Tibial nerve (tissue), 4 donors: ENCODE results near the gene SYNGR1. TPM values are rescaled to one million over a fixed set of nuclear protein-coding genes. Genes with fewer than 3 reads are reported as not detected.
A peak's percentile ranks its signal among the peaks of the same experiment; 100 is the strongest.
"Not testable (repeated sequence)": the region's sequence is repeated elsewhere in the genome, so short reads cannot be mapped to it uniquely, and the experiment has no call there.

Experiments used
- DNase-seq, 2 donors: peaks; one replicate each; pipeline ENCODE4 v3.0.0-alpha.2; 2019; ENCODE audit warnings: low spot score in 2 of 2
- H3K27ac ChIP-seq, 4 donors: fragments of 200-600 bp; sonication (generic) in 3 of 4; one replicate each; pipeline ENCODE4 v1.5.1; 2017 to 2019; ENCODE audit warnings: mild to moderate bottlenecking in 1 of 4
- H3K27me3 ChIP-seq, 2 donors: fragments of 200-600 bp; sonication (generic) in 1 of 2; one replicate each; pipeline versions ENCODE4 v1.5.1 to v1.6.0; 2017 to 2019
- H3K36me3 ChIP-seq, 3 donors: fragments of 200-600 bp; sonication (generic); one replicate each; pipeline ENCODE4 v1.5.1; 2018 to 2019
- H3K4me1 ChIP-seq, 4 donors: fragments of 200-600 bp; sonication (generic) in 3 of 4; one replicate each; pipeline ENCODE4 v1.5.1; 2017 to 2019
- H3K4me3 ChIP-seq, 4 donors: fragments of 200-600 bp; sonication (generic) in 3 of 4; one replicate each; pipeline ENCODE4 v1.5.1; 2017 to 2019; ENCODE audit warnings: mild to moderate bottlenecking in 1 of 4, moderate library complexity in 1 of 4
- H3K9me3 ChIP-seq, 4 donors: fragments of 200-600 bp; sonication (generic) in 3 of 4; one replicate each; pipeline ENCODE4 v1.5.1; 2017 to 2019
- CTCF ChIP-seq, 5 experiments: fragments of 200-600 bp in 3 of 5; fragments of 450-650 bp in 2 of 5; sonication (generic) in 3 of 5; IDR thresholded peaks; one replicate each; pipeline ENCODE4 v1.5.1; 2016 to 2019; ENCODE audit warnings: antibody characterized with exemption in 5 of 5, mild to moderate bottlenecking in 3 of 5, moderate library complexity in 2 of 5
- EP300 ChIP-seq, 2 donors: sonication (generic); formaldehyde crosslinking; IDR thresholded peaks; one replicate each; pipeline ENCODE4 v1.6.1; 2017; ENCODE audit warnings: antibody characterized with exemption in 2 of 2, mild to moderate bottlenecking in 1 of 2
- POLR2A ChIP-seq, 2 donors: fragments of 450-650 bp; IDR thresholded peaks; one replicate each; pipeline ENCODE4 v1.6.1; 2017; ENCODE audit warnings: antibody characterized with exemption in 2 of 2, mild to moderate bottlenecking in 2 of 2, moderate library complexity in 2 of 2
- WGBS, 2 donors: methylation state at CpG; one replicate each; pipeline ENCODE4 v1.1.5; 2018; 5-methylcytosine and 5-hydroxymethylcytosine counted together
- total RNA-seq, 4 donors: library from RNA; depleted of rRNA; stranded (reverse); fragments of >200 nt; gene quantifications; one replicate each; pipeline ENCODE4 v1.1.0, GENCODE V29; 2016

Gene SYNGR1
- total RNA-seq, 4 donors from 2014 or later = 21.1 to 32.8 (median 25.5) TPM

DNA sequence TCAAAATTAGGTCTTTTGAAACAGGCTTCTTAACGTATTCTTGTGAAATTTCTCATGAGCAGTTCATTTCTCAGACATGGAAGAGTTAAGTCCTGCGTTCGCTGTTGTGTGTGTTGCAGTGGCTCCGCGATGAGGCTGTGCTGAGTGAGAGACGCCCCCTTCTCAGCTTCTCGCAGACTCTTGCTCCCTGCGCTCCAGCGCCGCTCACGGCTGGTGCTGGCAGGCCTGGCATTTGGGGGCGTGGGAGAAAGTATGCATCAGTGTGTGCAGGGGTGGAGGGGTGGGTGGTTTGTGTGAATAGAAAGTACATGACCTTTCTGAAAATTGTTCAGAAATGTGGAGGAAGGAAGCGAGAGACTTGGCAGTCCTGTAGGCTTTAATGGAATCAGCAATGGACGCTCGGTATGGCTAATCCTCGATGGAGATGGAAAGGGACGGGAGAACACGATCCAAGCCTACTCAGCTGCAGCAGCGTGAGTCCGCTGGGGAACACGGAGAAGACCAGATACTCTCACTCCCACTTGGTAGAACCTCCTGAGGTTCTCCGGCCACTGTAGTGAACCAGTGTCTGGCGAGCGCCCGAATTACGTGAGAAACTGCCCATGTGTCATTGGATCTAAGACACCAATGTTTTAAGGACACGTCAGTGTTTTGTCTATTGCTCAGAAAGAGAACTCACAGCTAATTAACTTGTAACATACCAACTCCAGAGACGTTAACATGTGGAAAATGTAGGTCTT, 55.7 kb downstream of the SYNGR1 start:
- peaks cover 0 to 16% (median 0%) of the 10 kb centered on the region in 3 donors for H3K36me3 ChIP-seq
- no peak for TF ChIP-seq POLR2A (IDR thresholded peaks at IDR 0.05)
- peak in 3 of 5 experiments; percentile 8 to 41 (median 22) for TF ChIP-seq CTCF (IDR thresholded peaks at IDR 0.05)
- TF ChIP-seq EP300 (IDR thresholded peaks at IDR 0.05) = peak in 1 of 2 donors; percentile 81
- peaks cover 0 to 97% (median 22%) of the 10 kb centered on the region in 4 donors for H3K4me1 ChIP-seq
- peak overlapping the region; percentile 51 to 90 (median 80) for H3K27ac ChIP-seq
- DNase-seq = no peak
- WGBS, 2 donors = 11 to 19% methylated on average over 28 of the region's 28 CpGs
- H3K9me3 ChIP-seq = no peaks in the 10 kb centered on the region
- H3K27me3 ChIP-seq = no peaks in the 10 kb centered on the region
- peak overlapping the region in 3 of 4 donors; percentile 8 to 24 (median 19) for H3K4me3 ChIP-seq

- peak in 1 of 2 donors; percentile 33 for DNase-seq
- peaks cover 0 to 2% (median 0%) of the 10 kb centered on the region in 3 donors for H3K36me3 ChIP-seq
- WGBS, 2 donors = 56 to 61% methylated on average over 11 of the region's 11 CpGs
- H3K4me1 ChIP-seq = peaks cover 0 to 96% (median 29%) of the 10 kb centered on the region in 4 donors
- no peaks in the 10 kb centered on the region for H3K27me3 ChIP-seq
- no peak for TF ChIP-seq CTCF (IDR thresholded peaks at IDR 0.05)
- peak in 1 of 2 donors; percentile 58 for TF ChIP-seq EP300 (IDR thresholded peaks at IDR 0.05)
- no peak overlapping the region for H3K4me3 ChIP-seq
- H3K27ac ChIP-seq = peak overlapping the region; percentile 46 to 90 (median 78)
- no peaks in the 10 kb centered on the region for H3K9me3 ChIP-seq
These were observed 58.4 kb downstream of the SYNGR1 start for GRCh38 chr22:39408173-39408572.

DNA sequence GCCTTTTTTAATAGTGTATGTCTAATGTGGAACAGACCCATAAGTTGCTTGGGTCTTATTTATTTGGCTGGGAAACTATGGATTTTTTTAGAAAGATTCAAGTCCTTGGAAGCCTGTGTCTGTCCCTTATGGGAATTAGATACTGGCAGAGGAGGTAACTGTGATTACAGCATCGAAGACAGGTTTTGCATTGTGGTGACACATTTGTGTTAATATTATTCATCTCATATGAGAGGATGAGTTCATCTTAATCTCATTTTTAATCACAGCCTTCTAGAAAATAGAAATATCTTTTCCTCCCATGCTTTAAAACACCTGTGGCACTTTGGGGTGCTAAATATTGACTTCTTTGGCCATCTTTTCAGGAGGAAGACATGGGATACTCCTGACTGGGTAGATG, 59.0 kb downstream of the SYNGR1 start:
- peaks cover 0 to 97% (median 33%) of the 10 kb centered on the region in 4 donors for H3K4me1 ChIP-seq
- H3K9me3 ChIP-seq = no peaks in the 10 kb centered on the region
- TF ChIP-seq EP300 (IDR thresholded peaks at IDR 0.05) = no peak
- 64 to 81% methylated on average over 1 of the region's 1 CpG for WGBS, 2 donors
- H3K36me3 ChIP-seq = no peaks in the 10 kb centered on the region
- no peaks in the 10 kb centered on the region for H3K27me3 ChIP-seq
- no peak for DNase-seq
- H3K27ac ChIP-seq = peak overlapping the region; percentile 46 to 90 (median 78)
- no peak overlapping the region for H3K4me3 ChIP-seq

- TF ChIP-seq POLR2A (IDR thresholded peaks at IDR 0.05) (no peak), CTCF (IDR thresholded peaks at IDR 0.05) (no peak), EP300 (IDR thresholded peaks at IDR 0.05) (no peak)
- peaks cover 0 to 97% (median 40%) of the 10 kb centered on the region in 4 donors for H3K4me1 ChIP-seq
- no peaks in the 10 kb centered on the region for H3K27me3 ChIP-seq
- no peak overlapping the region for H3K4me3 ChIP-seq
- 58 to 69% methylated on average over 11 of the region's 11 CpGs for WGBS, 2 donors
- H3K36me3 ChIP-seq = no peaks in the 10 kb centered on the region
- H3K27ac ChIP-seq = peak overlapping the region; percentile 6 to 90 (median 78)
- H3K9me3 ChIP-seq = no peaks in the 10 kb centered on the region
- no peak for DNase-seq
These were observed 59.8 kb downstream of the SYNGR1 start for GRCh38 chr22:39409516-39410029.

DNA sequence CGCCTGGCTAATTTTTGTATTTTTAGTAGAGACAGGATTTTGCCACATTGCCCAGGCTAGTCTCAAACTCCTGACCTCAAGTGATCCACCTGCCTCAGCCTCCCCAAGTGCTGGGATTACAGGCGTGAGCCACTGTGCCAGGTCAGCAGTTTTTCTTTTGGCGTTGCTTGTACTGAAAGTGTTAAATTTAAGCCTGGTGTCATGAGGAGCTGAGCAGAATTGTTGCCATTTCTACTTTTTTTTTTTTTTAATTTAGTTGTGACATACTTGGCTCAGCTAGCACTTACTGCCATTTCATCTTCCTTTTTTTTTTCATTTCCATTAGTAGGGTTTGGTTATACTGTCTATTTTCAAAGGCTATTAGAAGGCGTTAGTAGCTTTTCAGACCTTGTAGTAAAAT, 60.5 kb downstream of the SYNGR1 start:
- Histone ChIP-seq H3K36me3 (peaks cover 0 to 6% (median 0%) of the 10 kb centered on the region in 3 donors), H3K4me1 (peaks cover 0 to 97% (median 40%) of the 10 kb centered on the region in 4 donors), H3K9me3 (no peaks in the 10 kb centered on the region), H3K4me3 (no peak overlapping the region), H3K27me3 (no peaks in the 10 kb centered on the region), H3K27ac (peak overlapping the region; percentile 6 to 90 (median 78))
- DNase-seq = no peak
- TF ChIP-seq CTCF (IDR thresholded peaks at IDR 0.05) = no peak
- no peak for TF ChIP-seq POLR2A (IDR thresholded peaks at IDR 0.05)
- no peak for TF ChIP-seq EP300 (IDR thresholded peaks at IDR 0.05)
- WGBS, 2 donors = 67 to 76% methylated on average over 4 of the region's 4 CpGs

- Histone ChIP-seq H3K4me1 (peaks cover 0 to 85% (median 35%) of the 10 kb centered on the region in 4 donors), H3K27ac (peak overlapping the region in 3 of 4 donors; percentile 22 to 90 (median 87)), H3K36me3 (peaks cover 0 to 22% (median 0%) of the 10 kb centered on the region in 3 donors)
- DNase-seq, H3K27me3 ChIP-seq, H3K4me3 ChIP-seq, H3K9me3 ChIP-seq: not testable (repeated sequence)
- 80 to 81% methylated on average over 11 of the region's 11 CpGs for WGBS, 2 donors
These were observed 62.1 kb downstream of the SYNGR1 start for GRCh38 chr22:39411828-39412365.

GRCh38 chr22:39413204-39413603, 63.4 kb downstream of the SYNGR1 start:
- Histone ChIP-seq H3K36me3 (peaks cover 0 to 35% (median under 1%) of the 10 kb centered on the region in 3 donors), H3K4me1 (peaks cover 0 to 72% (median 35%) of the 10 kb centered on the region in 4 donors)
- not testable (repeated sequence) for H3K27ac ChIP-seq, H3K27me3 ChIP-seq, H3K4me3 ChIP-seq, H3K9me3 ChIP-seq, DNase-seq
- WGBS, 2 donors = 88 to 89% methylated on average over 7 of the region's 7 CpGs
